ENCODE data around the gene TRABD2A.
A peak's percentile ranks its signal among the peaks of the same experiment; 100 is the strongest.

The TRABD2A gene

DNA sequence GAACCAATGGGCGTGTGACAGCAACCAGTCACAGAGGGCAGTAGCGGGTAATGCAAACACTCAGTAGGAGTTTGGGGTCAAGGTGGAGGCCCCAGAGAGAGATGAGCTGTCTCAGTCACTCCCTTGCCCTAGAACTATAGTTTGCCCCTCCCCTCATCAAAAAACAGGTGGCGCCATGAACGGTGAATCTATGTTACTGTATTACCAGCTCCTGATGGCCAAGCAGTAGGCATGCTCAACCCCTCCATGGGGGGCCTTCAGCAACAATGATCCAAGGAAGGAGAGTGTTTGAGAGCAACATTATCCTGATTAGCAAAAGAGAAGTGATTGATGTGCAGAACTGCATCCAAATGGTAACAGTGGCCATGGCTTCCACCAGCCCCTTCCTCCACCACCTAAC lies 30.4 kb downstream of the TRABD2A start:
- no peak for DNase-seq (ENCODE audit: low read depth)

DNA sequence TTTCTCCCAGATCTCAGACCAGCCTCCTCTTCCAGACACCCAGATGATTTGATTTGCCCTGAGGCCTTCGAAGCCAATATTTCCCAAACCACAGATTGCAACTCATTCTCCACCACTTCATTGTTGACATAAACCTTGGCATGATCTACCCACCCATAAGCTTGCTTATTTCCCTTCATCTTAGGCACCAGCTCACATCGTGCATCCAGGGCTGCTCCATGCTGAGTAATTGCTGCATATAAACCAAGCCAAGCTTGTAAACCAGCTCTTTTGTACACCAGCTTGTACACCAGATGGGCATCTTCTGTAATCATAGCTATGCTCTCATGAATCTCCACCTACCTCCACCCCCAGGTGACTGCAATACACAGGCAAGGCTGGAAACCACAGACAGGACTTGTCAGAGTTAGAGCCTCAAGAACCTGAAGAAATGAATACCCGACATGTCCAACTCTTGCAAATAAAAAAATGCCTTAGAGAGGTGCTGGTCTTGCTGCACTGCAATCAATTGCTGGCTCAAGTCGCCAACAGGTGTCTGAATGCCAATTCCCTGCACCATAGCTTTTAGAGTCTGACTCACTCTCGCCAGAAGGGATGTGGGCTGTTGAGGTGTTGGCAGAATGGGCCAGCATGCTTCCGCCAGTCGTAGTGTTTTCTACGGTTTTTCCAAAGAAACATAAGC lies 31.5 kb downstream of the TRABD2A start:
- peak; percentile 34 for DNase-seq (ENCODE audit: low read depth)

- DNase-seq (ENCODE audit: low read depth): no peak
Measured at GRCh38 chr2:84847326-84848050, 33.4 kb downstream of the TRABD2A start.

DNA sequence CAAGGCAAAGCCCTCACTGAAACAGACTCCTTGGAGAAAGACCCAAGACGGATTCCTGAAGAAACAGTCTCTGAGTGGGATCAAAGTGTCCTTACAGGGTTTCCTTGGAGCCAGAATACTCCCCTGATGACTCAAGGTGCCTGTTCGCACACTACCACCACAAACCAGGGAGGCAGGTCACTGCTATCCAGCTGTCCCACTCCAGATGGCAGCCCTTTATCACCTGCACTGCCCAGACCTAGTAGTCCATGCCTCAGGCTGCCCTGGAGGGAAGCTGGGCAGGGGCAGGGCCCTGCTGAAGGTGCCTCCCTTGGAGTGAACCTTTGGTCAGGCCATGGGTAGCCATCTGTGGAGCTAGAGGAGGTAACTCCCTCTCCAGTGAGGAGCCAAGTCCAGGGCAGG lies 34.1 kb downstream of the TRABD2A start:
- no peak for DNase-seq (ENCODE audit: low read depth)

- no peak for DNase-seq (ENCODE audit: low read depth)
Measured at GRCh38 chr2:84846041-84846663, 34.7 kb downstream of the TRABD2A start.

DNA sequence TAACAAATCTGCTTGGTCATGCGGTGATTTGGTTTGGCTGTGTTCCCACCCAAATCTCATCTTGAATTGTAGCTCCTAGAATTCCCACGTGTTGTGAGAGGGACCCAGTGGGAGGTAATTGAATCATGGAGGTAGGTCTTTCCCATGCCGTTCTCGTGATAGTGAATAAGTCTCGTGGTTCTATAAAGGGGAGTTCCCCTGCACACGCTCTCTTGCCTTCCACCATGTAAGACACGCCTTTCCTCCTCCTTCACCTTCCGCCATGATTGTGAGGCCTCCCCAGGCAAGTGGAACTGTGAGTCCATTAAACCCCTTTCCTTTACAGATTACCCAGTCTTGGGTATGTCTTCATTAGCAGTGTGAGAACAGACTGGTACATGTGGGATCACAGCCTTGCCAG lies 36.7 kb downstream of the TRABD2A start:
- DNase-seq (ENCODE audit: low read depth): no peak

DNA sequence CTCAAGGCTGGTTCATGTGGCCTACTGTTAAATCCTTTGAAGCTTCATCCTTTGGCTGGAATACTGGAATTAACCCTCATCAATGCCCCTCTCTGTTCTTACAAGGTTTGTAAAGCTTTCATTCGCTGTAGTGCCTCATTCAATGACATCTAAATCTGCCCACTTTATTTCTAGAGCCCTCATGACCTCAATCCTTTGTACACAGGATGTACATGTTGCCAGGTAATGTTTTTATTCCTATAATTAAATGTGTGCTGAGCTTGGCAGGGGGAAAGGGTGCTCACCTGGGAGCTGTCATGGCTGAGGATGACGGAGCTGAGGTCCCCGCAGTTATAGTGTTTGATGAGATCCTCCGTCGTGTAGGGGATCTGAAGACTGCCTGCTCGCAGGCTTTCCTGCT lies 39.3 kb downstream of the TRABD2A start:
- DNase-seq (ENCODE audit: low read depth): no peak

- DNase-seq (ENCODE audit: low read depth): no peak
Measured at GRCh38 chr2:84840306-84840705, 40.6 kb downstream of the TRABD2A start.

DNA sequence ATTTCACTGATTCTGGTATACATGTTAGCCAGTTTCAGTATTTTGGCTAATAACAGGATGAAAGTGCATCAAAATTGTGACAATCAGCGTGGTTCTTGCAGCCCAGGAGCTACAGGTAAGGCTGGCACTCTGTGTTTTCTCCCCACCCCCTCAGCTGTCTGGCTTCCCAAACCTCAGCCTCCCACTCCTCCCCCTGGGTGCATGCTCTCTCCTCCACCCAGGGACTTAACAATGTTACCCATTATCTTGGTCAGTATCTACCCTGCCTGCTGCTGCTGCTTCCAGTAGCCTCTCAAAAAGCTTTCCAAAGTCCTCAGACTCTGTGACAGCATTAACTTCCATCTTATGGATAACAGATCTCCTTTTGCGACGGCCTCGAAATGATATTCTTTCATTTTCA lies 41.0 kb downstream of the TRABD2A start:
- DNase-seq (ENCODE audit: low read depth): no peak

DNA sequence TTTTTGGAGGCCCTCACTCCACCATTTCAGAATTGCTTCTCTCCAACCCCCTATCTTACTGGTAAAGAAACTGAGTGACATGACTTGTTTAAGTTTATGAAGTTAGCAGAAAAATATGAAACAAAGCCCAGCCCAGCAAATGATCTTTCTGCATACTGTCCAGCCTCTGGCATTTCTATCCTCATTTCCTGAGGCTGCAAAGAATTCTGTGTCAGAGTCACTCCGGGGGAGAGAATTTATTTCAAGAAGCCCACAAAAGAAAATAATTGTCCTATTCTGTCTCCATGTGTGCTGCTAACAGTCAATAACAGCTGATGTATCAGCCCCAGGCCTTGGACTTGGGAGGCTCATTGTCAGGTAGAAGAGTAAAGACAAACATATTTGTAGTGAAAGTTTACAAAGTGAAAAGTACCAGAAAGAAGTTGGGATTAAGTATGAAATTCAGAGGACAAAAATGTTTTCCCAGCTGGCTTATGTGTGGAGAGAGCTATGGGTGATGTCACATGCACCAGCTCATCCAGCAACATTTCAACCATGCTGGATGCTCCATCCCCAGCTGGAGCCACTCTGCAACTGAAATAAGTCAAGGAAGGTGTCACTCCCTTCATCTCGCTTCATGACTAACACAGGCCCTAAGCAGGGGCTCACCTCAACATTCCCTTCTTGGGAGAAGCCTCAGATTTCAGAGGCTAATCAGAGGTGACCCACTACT lies 42.3 kb downstream of the TRABD2A start:
- DNase-seq (ENCODE audit: low read depth): no peak

GRCh38 chr2:84836215-84836614 lies 44.7 kb downstream of the TRABD2A start:
- no peak for DNase-seq (ENCODE audit: low read depth)

- DNase-seq (ENCODE audit: low read depth): no peak
Measured at GRCh38 chr2:84833481-84834150, 47.3 kb downstream of the TRABD2A start.

DNA sequence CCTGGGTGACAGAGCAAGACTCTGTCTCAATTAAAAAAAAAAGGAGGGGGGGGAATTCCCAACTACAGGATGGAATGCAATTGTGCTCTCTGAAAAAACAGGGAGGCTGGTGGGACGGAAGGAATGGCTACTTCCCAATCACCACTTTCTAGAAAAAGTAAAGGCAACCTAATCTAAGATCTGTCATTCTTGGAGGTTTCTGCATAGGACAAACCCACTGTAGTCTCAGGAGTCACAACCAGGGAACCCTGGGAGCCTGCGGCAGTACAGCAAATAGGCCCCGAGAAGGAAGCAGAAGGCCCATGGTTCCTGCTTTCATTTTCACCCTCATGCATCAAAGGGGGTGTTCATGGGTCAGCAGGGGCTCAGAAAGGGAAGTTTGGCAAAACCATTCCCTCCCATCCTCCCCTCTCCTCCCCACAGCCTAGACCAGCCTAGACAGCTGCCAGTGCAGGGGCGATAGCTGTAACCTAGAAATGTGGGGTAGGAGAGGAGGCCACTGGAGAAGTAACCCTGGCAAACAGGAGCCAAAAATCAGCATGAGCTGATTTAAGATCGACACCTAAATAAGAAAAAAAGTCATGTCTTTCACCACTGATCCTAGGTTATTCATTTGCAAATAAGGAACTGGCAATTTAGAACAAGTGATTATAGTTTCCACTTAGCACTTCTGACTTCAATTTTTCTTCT lies 48.0 kb downstream of the TRABD2A start:
- DNase-seq (ENCODE audit: low read depth): no peak

DNA sequence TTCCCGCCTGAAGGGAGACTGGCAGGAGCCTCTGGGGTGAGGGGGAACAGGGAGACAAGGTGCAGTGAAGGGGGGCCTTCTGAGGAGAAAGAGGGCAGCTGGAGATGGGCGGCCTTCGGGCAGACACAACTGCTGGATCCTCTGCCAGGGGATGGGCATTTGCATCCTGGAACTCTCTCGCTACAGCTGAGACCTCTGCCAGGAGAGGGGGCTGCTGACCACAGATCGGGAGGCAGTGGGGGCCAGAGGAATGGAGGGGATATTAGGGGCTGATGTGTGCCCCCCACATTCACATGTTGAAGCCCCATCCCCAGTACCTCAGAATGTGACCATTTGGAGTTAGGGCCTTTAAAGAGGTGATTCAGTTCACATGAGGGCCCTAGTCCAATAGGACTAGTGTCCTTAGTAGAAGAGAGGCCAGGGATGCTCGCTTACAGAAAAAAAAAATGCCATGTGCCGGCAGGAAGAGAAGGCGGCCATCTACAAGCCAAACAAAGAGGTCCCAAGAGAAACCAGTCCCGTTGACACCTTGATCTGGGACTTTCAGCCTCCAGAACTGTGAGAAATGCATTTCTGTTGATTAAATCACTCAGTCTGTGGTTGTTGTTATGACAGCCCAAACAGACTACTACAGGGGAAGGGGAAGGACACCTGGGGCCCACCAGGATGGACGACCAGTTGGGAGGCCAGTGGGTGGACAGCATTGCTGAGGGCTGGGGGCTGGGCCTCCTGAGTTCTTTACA lies 50.0 kb downstream of the TRABD2A start:
- no peak for DNase-seq (ENCODE audit: low read depth)

- no peak for DNase-seq (ENCODE audit: low read depth)
Measured at GRCh38 chr2:84830095-84830494, 50.8 kb downstream of the TRABD2A start.

GRCh38 chr2:84829693-84830092 lies 51.2 kb downstream of the TRABD2A start:
- no peak for DNase-seq (ENCODE audit: low read depth)

DNA sequence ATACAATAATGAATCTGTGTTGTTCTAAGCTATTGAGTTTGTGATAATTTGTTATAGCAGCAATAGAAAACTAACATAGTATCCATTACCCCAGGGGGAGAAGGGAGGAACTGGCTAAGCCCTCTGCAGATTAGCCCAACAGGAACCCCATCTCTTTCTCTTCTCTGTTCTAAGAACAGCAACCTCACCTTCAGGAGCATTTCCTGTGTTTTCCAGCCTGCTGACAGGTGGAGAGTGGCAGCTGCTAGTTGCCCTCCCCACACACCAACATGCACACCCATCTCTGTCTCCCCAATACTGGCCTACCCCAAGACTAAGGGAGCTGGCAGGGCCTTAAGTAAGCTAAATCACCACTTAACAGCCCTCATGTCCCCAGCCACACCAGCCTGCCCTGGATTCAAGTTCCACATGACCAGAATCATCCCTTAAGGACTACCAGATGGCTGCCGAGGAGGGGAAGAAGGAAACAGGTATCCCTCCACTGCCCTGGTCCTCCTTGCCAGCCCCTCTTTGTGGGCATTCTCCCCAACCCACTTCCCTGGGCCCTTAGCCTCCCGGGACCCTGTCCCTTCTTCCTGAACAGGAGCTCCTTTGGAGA lies 52.8 kb downstream of the TRABD2A start:
- no peak for DNase-seq (ENCODE audit: low read depth)

GRCh38 chr2:84823788-84824187 lies 57.1 kb downstream of the TRABD2A start:
- no peak for DNase-seq (ENCODE audit: low read depth)

DNA sequence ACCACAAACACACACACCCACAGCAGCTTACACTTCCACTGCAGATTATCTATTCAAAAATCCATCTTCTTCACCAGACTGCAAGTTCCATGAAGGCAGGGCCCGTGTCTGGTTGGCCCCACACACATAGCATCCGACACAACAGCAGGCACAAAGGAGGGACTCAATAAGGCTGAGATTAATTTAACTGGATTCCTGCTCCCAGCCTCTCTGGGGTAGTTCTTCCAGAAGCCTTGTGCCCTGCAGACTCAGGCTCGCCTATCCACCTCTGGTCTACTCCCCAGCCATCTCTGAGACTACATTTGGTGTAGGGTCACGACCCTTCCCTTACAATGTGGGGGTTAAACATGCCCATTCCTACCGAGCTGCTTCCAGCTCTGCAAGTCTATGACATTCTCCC lies 57.7 kb downstream of the TRABD2A start:
- no peak for DNase-seq (ENCODE audit: low read depth)

DNA sequence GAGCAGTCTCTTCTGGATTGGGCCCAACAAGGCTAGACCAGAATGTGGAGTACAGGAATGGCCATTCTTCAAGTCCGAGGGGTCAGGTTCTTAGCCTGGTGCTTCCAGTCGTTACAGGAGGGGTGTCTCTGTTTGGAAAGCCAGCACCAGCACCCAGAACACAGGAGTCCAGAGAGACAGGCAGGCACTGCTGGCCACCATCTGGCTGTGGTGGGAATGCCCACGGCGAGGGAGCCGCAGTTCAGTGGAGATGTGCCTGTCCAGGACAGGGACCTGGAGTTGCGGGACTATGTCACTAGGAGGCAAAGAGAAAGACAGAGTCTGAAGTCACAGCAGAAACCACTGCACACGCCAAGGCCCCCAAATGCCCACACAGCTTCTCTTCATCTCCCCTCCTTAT lies 59.1 kb downstream of the TRABD2A start:
- no peak for DNase-seq (ENCODE audit: low read depth)
